PC-3 (cell line): Measurements from ENCODE around the gene OVAAL. TPM values are rescaled to one million over a fixed set of nuclear protein-coding genes. Genes with fewer than 3 reads are reported as not detected.

Experiments used
- ATAC-seq: fragments of 200-7000 bp; cut with Tn5 transposase; 2 replicates; pipeline ENCODE4 v1.9.1; 2020; ENCODE audit warnings: mild to moderate bottlenecking, moderate library complexity
- BruUV-seq: library from RNA; stranded (reverse); fragments of 400-500 nt; replicated peaks from 2 replicates; lab custom pipeline; 2021; lab: Mats Ljungman, UMichigan
- CTCF ChIA-PET: fragments of 300-600 bp; sonication (Branson Sonifier 250); formaldehyde crosslinking; loops from one replicate; lab custom pipeline; 2022; ENCODE audit warnings: antibody characterized with exemption; lab: Charles Lee
- POLR2A ChIA-PET: fragments of 300-600 bp; sonication (Branson Sonifier 250); formaldehyde crosslinking; loops from one replicate; lab custom pipeline; 2022; ENCODE audit warnings: antibody characterized with exemption; ENCODE audit not compliant: unreplicated experiment; lab: Charles Lee
- DNase-seq: peaks from one replicate; pipeline ENCODE4 v3.0.0-alpha.2; 2015
- H2AFZ ChIP-seq: fragments of 300-600 bp; sonication (generic); 2 replicates; pipeline ENCODE4 v1.6.0; 2016; ENCODE audit warnings: antibody characterized with exemption, low read length
- H3F3A ChIP-seq: fragments of 300-600 bp; sonication (generic); one replicate; pipeline ENCODE4 v1.6.0; 2017; ENCODE audit warnings: antibody characterized with exemption, low read length, control low read depth, mild to moderate bottlenecking; ENCODE audit not compliant: unreplicated experiment
- H3K27ac ChIP-seq: fragments of 300-600 bp; sonication (generic); 2 replicates; pipeline ENCODE4 v1.5.1; 2016; ENCODE audit warnings: mild to moderate bottlenecking, low read length
- H3K27me3 ChIP-seq: fragments of 300-600 bp; sonication (generic); 2 replicates; pipeline ENCODE4 v1.6.1; 2016; ENCODE audit warnings: low read length, mixed read lengths
- H3K36me3 ChIP-seq: fragments of 300-600 bp; sonication (generic); 2 replicates; pipeline ENCODE4 v1.6.1; 2016; ENCODE audit warnings: low read depth, mixed run types, low read length, mixed read lengths
- H3K4me1 ChIP-seq: fragments of 300-600 bp; sonication (generic); 2 replicates; pipeline ENCODE4 v1.5.1; 2016; ENCODE audit warnings: low read length; ENCODE audit not compliant: insufficient read depth
- H3K4me2 ChIP-seq: fragments of 300-600 bp; sonication (generic); 2 replicates; pipeline ENCODE4 v1.6.0; 2016; ENCODE audit warnings: low read length
- H3K4me3 ChIP-seq: fragments of 300-600 bp; sonication (generic); 2 replicates; pipeline ENCODE4 v1.5.1; 2016; ENCODE audit warnings: mild to moderate bottlenecking, low read length, mixed read lengths
- H3K79me2 ChIP-seq: fragments of 300-600 bp; sonication (generic); 2 replicates; pipeline ENCODE4 v1.6.1; 2017; ENCODE audit warnings: low read length, mixed read lengths
- H3K9ac ChIP-seq: fragments of 300-600 bp; sonication (generic); 2 replicates; pipeline ENCODE4 v1.6.0; 2016; ENCODE audit warnings: mild to moderate bottlenecking, low read length
- H3K9me2 ChIP-seq: fragments of 300-600 bp; sonication (generic); replicated peaks from 2 replicates; pipeline ENCODE4 v1.6.1; 2016; ENCODE audit warnings: mixed run types, low read length, mixed read lengths
- H3K9me3 ChIP-seq: fragments of 300-600 bp; sonication (generic); 2 replicates; pipeline ENCODE4 v1.6.1; 2016; ENCODE audit warnings: low read length, mixed read lengths
- H4K20me1 ChIP-seq: fragments of 300-600 bp; sonication (generic); 2 replicates; pipeline ENCODE4 v1.6.1; 2016; ENCODE audit warnings: low read length, mixed read lengths
- CTCF ChIP-seq: fragments of 300-600 bp; sonication (generic); conservative IDR thresholded peaks from 2 replicates; pipeline ENCODE4 v1.5.1; 2017; ENCODE audit warnings: antibody characterized with exemption, low read depth, mild to moderate bottlenecking, low read length
- EZH2 ChIP-seq: fragments of 300-600 bp; sonication (generic); IDR thresholded peaks from one replicate; pipeline ENCODE4 v1.6.1; 2017; ENCODE audit warnings: antibody characterized with exemption, mild to moderate bottlenecking, low read length; ENCODE audit not compliant: unreplicated experiment
- EZH2phosphoT487 ChIP-seq: fragments of 300-600 bp; sonication (generic); IDR thresholded peaks from 2 replicates; pipeline ENCODE4 v1.6.1; 2018; ENCODE audit warnings: mild to moderate bottlenecking, antibody characterized with exemption, low read length, borderline replicate concordance
- intact Hi-C: fragments of 100-400 bp; cut with micrococcal nuclease; formaldehyde crosslinking; loops from 2 replicates; pipeline ENCODE4 v1.9.0; 2023
- total RNA-seq: library from RNA; depleted of rRNA; stranded (reverse); fragments of >200 nt; gene quantifications from 2 replicates; pipeline ENCODE4 v1.2.3, GENCODE V29; 2014

The OVAAL gene
- total RNA-seq, 1 experiment from 2014 or later: not detected

DNA sequence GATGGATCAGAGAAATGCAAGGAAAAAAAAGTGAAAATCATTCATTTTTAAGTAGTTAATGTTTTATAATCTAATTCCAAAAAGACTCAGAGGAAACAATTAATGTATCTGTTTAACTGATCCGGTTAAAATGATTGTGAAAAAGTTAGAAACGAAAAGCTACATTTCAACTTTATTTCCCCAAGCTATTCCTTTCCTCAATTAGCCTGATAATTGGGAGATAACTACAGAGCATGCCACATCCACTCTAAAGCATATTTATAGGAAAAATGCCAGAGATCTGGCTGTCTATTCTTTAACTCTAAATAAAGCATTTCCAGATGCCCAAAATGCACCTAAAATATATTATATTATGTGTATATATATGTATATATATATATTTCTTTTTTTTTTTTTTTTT, 37.2 kb downstream of the OVAAL start:
- no peaks in the 10 kb centered on the region for H3K36me3 ChIP-seq
- no peak overlapping the region for H3K27ac ChIP-seq
- BruUV-seq: no TSS peak
- H3F3A ChIP-seq: no peaks in the 10 kb centered on the region
- no peaks in the 10 kb centered on the region for H3K9me2 ChIP-seq
- ChIA-PET CTCF (no interaction called here), POLR2A (no interaction called here)
- intact Hi-C loops: no loop called here
- H3K4me2 ChIP-seq: no peak overlapping the region
- H2AFZ ChIP-seq: no peak overlapping the region
- no peaks in the 10 kb centered on the region for H3K4me1 ChIP-seq
- DNase-seq: no peak
- no peak overlapping the region for H3K9ac ChIP-seq
- TF ChIP-seq EZH2phosphoT487 (no peak), EZH2 (no peak), CTCF (no peak)
- no peaks in the 10 kb centered on the region for H3K79me2 ChIP-seq
- ATAC-seq: no peak
- no peaks in the 10 kb centered on the region for H3K9me3 ChIP-seq
- H3K27me3 ChIP-seq: no peaks in the 10 kb centered on the region
- H4K20me1 ChIP-seq: no peaks in the 10 kb centered on the region
- H3K4me3 ChIP-seq: no peak overlapping the region

DNA sequence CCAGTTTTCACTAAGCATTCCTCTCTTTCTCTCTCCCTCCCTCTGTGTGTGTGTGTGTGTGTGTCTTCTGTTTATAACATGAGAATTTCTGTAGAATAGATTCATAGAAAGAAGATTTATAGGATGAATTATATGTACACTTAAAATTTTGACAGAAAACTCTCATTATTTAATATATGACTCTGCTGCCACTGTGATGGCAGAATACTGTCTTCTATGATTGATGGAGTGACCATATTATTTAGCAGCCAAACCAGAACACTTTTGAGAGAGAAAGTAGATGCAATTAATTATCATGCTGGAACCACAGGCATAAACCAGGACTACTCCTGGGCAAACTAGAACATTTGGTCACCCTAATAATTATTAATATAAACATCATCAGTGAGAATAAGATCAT, 38.8 kb downstream of the OVAAL start:
- Histone ChIP-seq H3K9ac (no peak overlapping the region), H3F3A (no peaks in the 10 kb centered on the region), H4K20me1 (no peaks in the 10 kb centered on the region), H3K4me3 (no peak overlapping the region), H3K27me3 (no peaks in the 10 kb centered on the region), H3K27ac (no peak overlapping the region), H3K9me3 (no peaks in the 10 kb centered on the region), H3K36me3 (no peaks in the 10 kb centered on the region), H2AFZ (no peak overlapping the region), H3K9me2 (no peaks in the 10 kb centered on the region), H3K4me2 (no peak overlapping the region), H3K79me2 (no peaks in the 10 kb centered on the region), H3K4me1 (no peaks in the 10 kb centered on the region)
- intact Hi-C loops: no loop called here
- ChIA-PET CTCF (no interaction called here), POLR2A (no interaction called here)
- no peak for TF ChIP-seq CTCF
- TF ChIP-seq EZH2phosphoT487: no peak
- DNase-seq: no peak
- ATAC-seq: no peak
- BruUV-seq: no TSS peak

- Histone ChIP-seq H3K9me2 (no peaks in the 10 kb centered on the region), H2AFZ (no peak overlapping the region), H3K9me3 (no peaks in the 10 kb centered on the region), H3K27me3 (no peaks in the 10 kb centered on the region), H4K20me1 (no peaks in the 10 kb centered on the region), H3K9ac (no peak overlapping the region), H3K4me2 (no peak overlapping the region), H3F3A (no peaks in the 10 kb centered on the region), H3K79me2 (no peaks in the 10 kb centered on the region), H3K4me3 (no peak overlapping the region), H3K27ac (no peak overlapping the region), H3K36me3 (no peaks in the 10 kb centered on the region), H3K4me1 (no peaks in the 10 kb centered on the region)
- TF ChIP-seq CTCF (no peak), EZH2 (no peak), EZH2phosphoT487 (no peak)
- intact Hi-C loops: no loop called here
- ChIA-PET CTCF (no interaction called here), POLR2A (no interaction called here)
- ATAC-seq (no peak), DNase-seq (no peak)
- BruUV-seq: no TSS peak
Measured at GRCh38 chr1:180598333-180598974, 39.7 kb downstream of the OVAAL start.
